Measurements from ENCODE around the gene CPAMD8. TPM values are rescaled to one million over a fixed set of nuclear protein-coding genes. Genes with fewer than 3 reads are reported as not detected.

CPAMD8 gene
- total and polyA plus RNA-seq, 2 donors (not counting 1 experiment from before 2014, with no cell fraction given) = 1.1 to 2.7 TPM

DNA sequence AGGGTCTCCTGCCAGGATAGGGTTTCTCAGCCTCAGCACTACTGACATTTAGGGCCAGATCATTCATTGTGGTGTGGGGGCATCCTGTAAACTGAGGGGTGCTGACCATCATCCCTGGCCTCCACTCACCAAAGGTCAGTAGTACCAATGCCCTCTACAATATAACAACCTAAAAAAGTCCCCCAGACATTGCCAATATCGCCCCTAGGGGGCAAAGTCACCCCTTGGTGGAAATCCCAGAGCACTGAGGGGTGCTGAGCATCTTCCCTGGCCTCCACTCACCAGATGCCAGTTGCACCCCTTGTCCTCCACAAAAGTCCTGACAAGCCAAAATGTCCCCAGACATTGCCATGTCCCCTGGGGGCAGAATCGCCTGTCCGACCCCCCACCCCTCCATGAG lies 21.6 kb downstream of the CPAMD8 start:
- Histone ChIP-seq H3K36me3 (replicated peaks in 1 of 2; ENCODE audit: control extremely low read depth in 1 of 2, control insufficient read depth in 1 of 2, extremely low read depth in 1 of 2, insufficient read depth in 2 of 2, low read length in 1 of 2) (no peaks in the 10 kb centered on the region), H4K20me1 (ENCODE audit: control insufficient read depth, insufficient read depth, low read length, poor library complexity, severe bottlenecking) (no peaks in the 10 kb centered on the region), H3K9me3 (ENCODE audit: control extremely low read depth in 1 of 3, control insufficient read depth in 2 of 3, insufficient read depth in 1 of 3, low read length in 2 of 3) (peaks cover 0 to 6% (median 0%) of the 10 kb centered on the region in 3 donors), H3K79me2 (ENCODE audit: control insufficient read depth, insufficient read depth, low read length) (no peaks in the 10 kb centered on the region), H3K9ac (ENCODE audit: low read length) (no peak overlapping the region), H3K4me2 (replicated peaks; ENCODE audit: low read depth, low read length, poor library complexity, severe bottlenecking) (no peak overlapping the region), H3K27me3 (replicated peaks in 1 of 4; ENCODE audit: control extremely low read depth in 1 of 4, control insufficient read depth in 3 of 4, insufficient read depth in 4 of 4, low read length in 3 of 4) (peaks cover 0 to 3% (median 2%) of the 10 kb centered on the region in 4 experiments), H3K4me3 (ENCODE audit: control extremely low read depth in 1 of 5, extremely low read depth in 1 of 5, insufficient read depth in 1 of 5, low read depth in 2 of 5, low read length in 4 of 5) (no peak overlapping the region), H3K4me1 (ENCODE audit: control insufficient read depth in 2 of 2, insufficient read depth in 2 of 2, low read length in 2 of 2) (peaks cover 13 to 16% of the 10 kb centered on the region in 2 donors), H2AFZ (ENCODE audit: insufficient read depth, low read depth, low read length, poor library complexity, severe bottlenecking) (no peak overlapping the region), H3K27ac (ENCODE audit: low read length in 2 of 2) (no peak overlapping the region)
- ChIA-PET CTCF (no interaction called here), POLR2A (no interaction called here)
- H3K4me1 Mint-ChIP-seq = peaks cover 17% of the 10 kb centered on the region
- DNase-seq (no peak), ATAC-seq (ENCODE audit: low read depth) (no peak)
- H3K27me3 Mint-ChIP-seq = peaks cover 4% of the 10 kb centered on the region
- intact Hi-C loops (cut with micrococcal nuclease) = no loop called here
- no peak overlapping the region for H3K4me3 Mint-ChIP-seq
- H3K9me3 Mint-ChIP-seq (ENCODE audit: insufficient read depth) = no peaks in the 10 kb centered on the region
- no peak for TF ChIP-seq EZH2 (IDR thresholded peaks at IDR 0.05; ENCODE audit: borderline replicate concordance, insufficient read depth, low read depth, low read length, poor library complexity, severe bottlenecking)
- TF ChIP-seq, protein P1, sequence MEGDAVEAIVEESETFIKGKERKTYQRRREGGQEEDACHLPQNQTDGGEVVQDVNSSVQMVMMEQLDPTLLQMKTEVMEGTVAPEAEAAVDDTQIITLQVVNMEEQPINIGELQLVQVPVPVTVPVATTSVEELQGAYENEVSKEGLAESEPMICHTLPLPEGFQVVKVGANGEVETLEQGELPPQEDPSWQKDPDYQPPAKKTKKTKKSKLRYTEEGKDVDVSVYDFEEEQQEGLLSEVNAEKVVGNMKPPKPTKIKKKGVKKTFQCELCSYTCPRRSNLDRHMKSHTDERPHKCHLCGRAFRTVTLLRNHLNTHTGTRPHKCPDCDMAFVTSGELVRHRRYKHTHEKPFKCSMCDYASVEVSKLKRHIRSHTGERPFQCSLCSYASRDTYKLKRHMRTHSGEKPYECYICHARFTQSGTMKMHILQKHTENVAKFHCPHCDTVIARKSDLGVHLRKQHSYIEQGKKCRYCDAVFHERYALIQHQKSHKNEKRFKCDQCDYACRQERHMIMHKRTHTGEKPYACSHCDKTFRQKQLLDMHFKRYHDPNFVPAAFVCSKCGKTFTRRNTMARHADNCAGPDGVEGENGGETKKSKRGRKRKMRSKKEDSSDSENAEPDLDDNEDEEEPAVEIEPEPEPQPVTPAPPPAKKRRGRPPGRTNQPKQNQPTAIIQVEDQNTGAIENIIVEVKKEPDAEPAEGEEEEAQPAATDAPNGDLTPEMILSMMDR (IDR thresholded peaks at IDR 0.05) = no peak
- H3K27ac Mint-ChIP-seq = no peak overlapping the region
- 76% methylated on average over 3 of the region's 3 CpGs for WGBS (ENCODE audit: insufficient coverage)

DNA sequence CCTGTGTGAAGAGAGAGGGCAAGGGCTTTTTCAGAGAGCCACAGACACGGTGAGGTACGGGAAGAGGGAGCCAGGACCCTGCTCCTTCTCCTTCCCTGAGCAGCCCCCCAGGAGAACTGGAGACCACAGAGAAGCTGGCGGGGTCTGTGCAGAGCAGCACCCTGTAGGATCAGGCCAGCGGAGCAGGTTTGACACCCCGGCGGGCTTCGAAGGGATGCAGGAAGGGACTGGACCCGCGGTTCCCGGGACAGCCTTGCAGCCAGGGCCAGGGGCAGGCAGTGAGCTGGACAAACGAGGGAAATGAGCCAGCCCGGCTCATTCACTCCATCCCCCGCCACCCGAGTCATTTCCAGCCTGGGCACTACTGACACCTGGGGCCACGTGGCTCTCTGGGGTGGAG lies 22.2 kb downstream of the CPAMD8 start:
- Mint-ChIP-seq H3K27me3 (peaks cover 4% of the 10 kb centered on the region), H3K9me3 (ENCODE audit: insufficient read depth) (no peaks in the 10 kb centered on the region), H3K4me3 (no peak overlapping the region), H3K27ac (no peak overlapping the region), H3K4me1 (peaks cover 17% of the 10 kb centered on the region)
- Histone ChIP-seq H2AFZ (ENCODE audit: insufficient read depth, low read depth, low read length, poor library complexity, severe bottlenecking) (no peak overlapping the region), H3K9me3 (ENCODE audit: control extremely low read depth in 1 of 3, control insufficient read depth in 2 of 3, insufficient read depth in 1 of 3, low read length in 2 of 3) (peaks cover 0 to 5% (median 0%) of the 10 kb centered on the region in 3 donors), H3K4me1 (ENCODE audit: control insufficient read depth in 2 of 2, insufficient read depth in 2 of 2, low read length in 2 of 2) (peaks cover 13 to 16% of the 10 kb centered on the region in 2 donors), H3K27ac (ENCODE audit: low read length in 2 of 2) (no peak overlapping the region), H3K79me2 (ENCODE audit: control insufficient read depth, insufficient read depth, low read length) (no peaks in the 10 kb centered on the region), H3K36me3 (replicated peaks in 1 of 2; ENCODE audit: control extremely low read depth in 1 of 2, control insufficient read depth in 1 of 2, extremely low read depth in 1 of 2, insufficient read depth in 2 of 2, low read length in 1 of 2) (no peaks in the 10 kb centered on the region), H3K4me3 (ENCODE audit: control extremely low read depth in 1 of 5, extremely low read depth in 1 of 5, insufficient read depth in 1 of 5, low read depth in 2 of 5, low read length in 4 of 5) (no peak overlapping the region), H3K27me3 (replicated peaks in 1 of 4; ENCODE audit: control extremely low read depth in 1 of 4, control insufficient read depth in 3 of 4, insufficient read depth in 4 of 4, low read length in 3 of 4) (peaks cover 0 to 3% (median 2%) of the 10 kb centered on the region in 4 experiments), H4K20me1 (ENCODE audit: control insufficient read depth, insufficient read depth, low read length, poor library complexity, severe bottlenecking) (no peaks in the 10 kb centered on the region), H3K4me2 (replicated peaks; ENCODE audit: low read depth, low read length, poor library complexity, severe bottlenecking) (no peak overlapping the region), H3K9ac (ENCODE audit: low read length) (no peak overlapping the region)
- intact Hi-C loops (cut with micrococcal nuclease) = no loop called here
- no peak for DNase-seq
- CTCF ChIA-PET = no interaction called here
- POLR2A ChIA-PET = no interaction called here
- ATAC-seq (ENCODE audit: low read depth) = no peak
- WGBS (ENCODE audit: insufficient coverage) = 92% methylated on average over 13 of the region's 15 CpGs
- TF ChIP-seq EZH2 (IDR thresholded peaks at IDR 0.05; ENCODE audit: borderline replicate concordance, insufficient read depth, low read depth, low read length, poor library complexity, severe bottlenecking) = no peak
- TF ChIP-seq, protein P1 (IDR thresholded peaks at IDR 0.05) = no peak
